GM12878 (cell line): ENCODE data around the gene TIMM29. TPM values are rescaled to one million over a fixed set of nuclear protein-coding genes. Genes with fewer than 3 reads are reported as not detected.
A peak's percentile ranks its signal among the peaks of the same experiment; 100 is the strongest.

Experiments
- ATAC-seq: fragments of 200-7000 bp; cut with Tn5 transposase; 3 replicates; pipeline ENCODE4 v1.9.1; 2020; ENCODE audit warnings: mild to moderate bottlenecking, moderate library complexity
- BruUV-seq: library from RNA; stranded (reverse); fragments of 400-500 nt; replicated peaks from 2 replicates; lab custom pipeline; 2021; lab: Mats Ljungman, UMichigan
- CTCF ChIA-PET: fragments of 300-600 bp; sonication (Branson Sonifier 250); formaldehyde crosslinking; extraction: SDS; loops from one replicate; lab custom pipeline; 2021; ENCODE audit warnings: inconsistent platforms; lab: Yijun Ruan, JAX
- POLR2A ChIA-PET: fragments of 350-600 bp; formaldehyde crosslinking; extraction: SDS; loops from one replicate; lab custom pipeline; 2021; ENCODE audit warnings: inconsistent platforms; lab: Charles Lee
- RAD21 ChIA-PET: fragments of 300-600 bp; sonication (Branson Sonifier 250); formaldehyde crosslinking; loops from one replicate; lab custom pipeline; 2023; ENCODE audit warnings: antibody characterized with exemption; ENCODE audit not compliant: unreplicated experiment; lab: Charles Lee
- SMC1A ChIA-PET: fragments of 300-600 bp; sonication (Branson Sonifier 250); formaldehyde crosslinking; loops from one replicate; lab custom pipeline; 2023; ENCODE audit not compliant: unreplicated experiment, uncharacterized antibody; lab: Charles Lee
- DNase-seq: peaks from one replicate; pipeline ENCODE4 v3.0.0-alpha.2; 2011; ENCODE audit warnings: low read depth, low spot score
- FAIRE-seq: peaks from 3 replicates; lab custom pipeline; 2011; peaks lifted over from hg19 to GRCh38; lab: Jason Lieb, UNC
- H2AFZ ChIP-seq: 2 replicates; pipeline ENCODE4 v1.6.0; 2011; ENCODE audit warnings: low read depth, low read length, control low read depth; ENCODE audit not compliant: control insufficient read depth
- H3K27ac ChIP-seq: 2 replicates; pipeline ENCODE4 v1.5.1; 2011; ENCODE audit warnings: control low read depth; ENCODE audit not compliant: control insufficient read depth, insufficient read depth
- H3K27me3 ChIP-seq, 2 experiments: replicated peaks in 1 of 2; 2 replicates each; pipeline versions ENCODE4 v1.6.0 to v1.6.1; 2011; ENCODE audit warnings: low read length in 1 of 2; ENCODE audit not compliant: control insufficient read depth in 2 of 2, insufficient read depth in 2 of 2
- H3K36me3 ChIP-seq, 2 experiments: 2 replicates each; pipeline ENCODE4 v1.5.1; 2011; ENCODE audit warnings: low read length in 1 of 2; ENCODE audit not compliant: control insufficient read depth in 2 of 2, insufficient read depth in 2 of 2
- H3K4me1 ChIP-seq: 2 replicates; pipeline ENCODE4 v1.6.1; 2011; ENCODE audit warnings: mild to moderate bottlenecking, low read length, moderate library complexity, mixed read lengths; ENCODE audit not compliant: control insufficient read depth, insufficient read depth
- H3K4me2 ChIP-seq: 2 replicates; pipeline ENCODE4 v1.6.0; 2011; ENCODE audit warnings: control low read depth; ENCODE audit not compliant: control insufficient read depth, insufficient read depth
- H3K4me3 ChIP-seq: fragments of 200-600 bp; sonication (generic); 2 replicates; pipeline ENCODE4 v1.5.1; 2016
- H3K79me2 ChIP-seq: 2 replicates; pipeline ENCODE4 v1.6.0; 2011; ENCODE audit warnings: low read length; ENCODE audit not compliant: control insufficient read depth, insufficient read depth
- H3K9ac ChIP-seq: 2 replicates; pipeline ENCODE4 v1.8.0; 2011; ENCODE audit warnings: low read length, control low read depth, mixed read lengths; ENCODE audit not compliant: control insufficient read depth, insufficient read depth
- H3K9me3 ChIP-seq: replicated peaks from 3 replicates; pipeline ENCODE4 v1.5.1; 2011; ENCODE audit warnings: mild to moderate bottlenecking, low read length; ENCODE audit not compliant: control insufficient read depth, insufficient read depth
- H4K20me1 ChIP-seq: 2 replicates; pipeline ENCODE4 v1.6.0; 2011; ENCODE audit not compliant: control insufficient read depth, insufficient read depth
- ATF7 ChIP-seq: fragments of 450-650 bp; IDR thresholded peaks from 2 replicates; pipeline ENCODE4 v1.6.1; 2016; ENCODE audit warnings: low read depth, mild to moderate bottlenecking
- CBX5 ChIP-seq: sonication (generic); IDR thresholded peaks from 2 replicates; pipeline ENCODE4 v1.6.1; 2016; ENCODE audit warnings: low read depth, moderate library complexity, mild to moderate bottlenecking, inconsistent platforms
- IKZF1 ChIP-seq: fragments of 450-650 bp; conservative IDR thresholded peaks from 2 replicates; pipeline ENCODE4 v1.6.1; 2017; ENCODE audit warnings: antibody characterized with exemption, mild to moderate bottlenecking
- IRF4 ChIP-seq: IDR thresholded peaks from 2 replicates; pipeline ENCODE4 v1.6.1; 2011; ENCODE audit warnings: low read depth, low read length
- MXI1 ChIP-seq: fragments of 150-350 bp; IDR thresholded peaks from 2 replicates; pipeline ENCODE4 v1.6.1; 2011; ENCODE audit warnings: low read depth, mild to moderate bottlenecking, inconsistent platforms, low read length, improper control_type of control experiment
- MYB ChIP-seq: fragments of 150-350 bp; IDR thresholded peaks from 2 replicates; pipeline ENCODE4 v1.6.1; 2014; ENCODE audit warnings: mild to moderate bottlenecking, low read depth, low read length, borderline replicate concordance
- NRF1 ChIP-seq: conservative IDR thresholded peaks from 2 replicates; pipeline ENCODE4 v1.6.1; 2011; ENCODE audit warnings: mild to moderate bottlenecking, low read depth, low read length, improper control_type of control experiment
- WGBS: methylation state at CpG from one replicate; pipeline ENCODE4 v1.1.6; 2016; ENCODE audit warnings: low lambda C conversion rate; ENCODE audit not compliant: insufficient replicate concordance, insufficient coverage; ENCODE audit errors: missing lambda C conversion rate; 5-methylcytosine and 5-hydroxymethylcytosine counted together
- in situ Hi-C: fragments of 300-500 bp; cut with MboI; formaldehyde crosslinking; loops from 9 replicates; pipeline ENCODE4 v1.14.3; 2018; ENCODE audit warnings: mixed read lengths
- intact Hi-C: fragments of 100-400 bp; cut with micrococcal nuclease; formaldehyde crosslinking; loops from one replicate; pipeline ENCODE4 v1.14.2; 2022; ENCODE audit not compliant: unreplicated experiment
- polyA plus RNA-seq, 11 experiments: library from polyadenylated mRNA; depleted of rRNA in 4 of 11; unstranded in 6 of 11; stranded (reverse) in 5 of 11; fragments of >200 nt; fragmentation: Nextera tagmentation in 4 of 11; fragmentation: Illumina TruSeq in 1 of 11; extraction: Ambion mirVana in 4 of 11; extraction: Trizol in 1 of 11; gene quantifications; 1 replicate in 1 of 11; 2 replicates in 10 of 11; pipeline versions ENCODE4 v1.2.1 to v1.2.3, GENCODE V29; 2011 to 2016; ENCODE audit warnings: inconsistent platforms in 2 of 11, missing spikeins in 2 of 11, low read depth in 1 of 11
- total RNA-seq, 4 experiments: library from RNA; depleted of rRNA in 3 of 4; stranded (reverse); fragments of >200 nt in 3 of 4; fragmentation: Illumina TruSeq in 1 of 4; extraction: Trizol in 1 of 4; gene quantifications; 2 replicates each; pipeline versions ENCODE4 v1.2.1 to v1.2.3, GENCODE V29; 2013 to 2021

TIMM29 gene
- total and polyA plus RNA-seq, 10 of the 15 experiments (the other 5 are each of a cell fraction or from before 2014, with no cell fraction given): 2.4 to 27.9 (median 13.5) TPM

DNA sequence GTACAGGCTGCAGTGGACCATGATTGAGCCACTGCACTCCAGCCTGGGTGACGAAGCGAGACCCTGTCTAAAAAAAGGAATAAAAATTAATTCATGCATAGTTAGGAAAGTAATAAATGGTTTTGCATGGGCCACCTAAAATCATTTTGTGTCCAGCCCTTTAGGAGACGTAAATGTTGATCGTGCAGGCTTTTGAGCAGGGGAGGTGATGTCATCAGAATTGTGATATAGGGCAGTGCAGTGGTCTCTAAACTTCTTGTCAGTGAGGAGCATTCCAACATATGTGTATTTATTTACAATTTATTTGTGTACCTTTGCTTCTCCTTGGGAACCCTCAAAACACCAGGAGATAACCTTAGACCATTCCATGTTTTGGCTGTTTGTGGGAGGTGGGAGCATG is 35.3 kb downstream of the TIMM29 start:
- 38% methylated on average over 4 of the region's 4 CpGs for WGBS
- intact Hi-C loops: loop anchor here (5.0 kb wide), 1 partner anchor 247 kb away; the partner anchor contains the start of gene DNM2
- TF ChIP-seq IRF4 (no peak), IKZF1 (no peak), CBX5 (no peak), ATF7 (peak; percentile 70; the same call in 1 of the 2 replicates), NRF1 (no peak), MYB (no peak), MXI1 (no peak)
- Histone ChIP-seq H3K27me3 (no peaks in the 10 kb centered on the region), H3K4me3 (peak overlapping the region; percentile 85), H4K20me1 (peaks cover 4% of the 10 kb centered on the region; the same call in 1 of the 2 replicates), H3K4me2 (peak overlapping the region; percentile 85), H3K9me3 (no peaks in the 10 kb centered on the region), H2AFZ (no peak overlapping the region), H3K79me2 (peaks cover 84% of the 10 kb centered on the region), H3K9ac (no peak overlapping the region), H3K36me3 (no peaks in the 10 kb centered on the region), H3K27ac (peak overlapping the region; percentile 22), H3K4me1 (peaks cover 33% of the 10 kb centered on the region)
- ChIA-PET CTCF (interaction anchor here (1.0 to 1.9 kb wide), 4 partner anchors 17 to 76 kb away, joined by 3 to 16 read pairs (median 4); no protein-coding TSS in a partner anchor), RAD21 (interaction anchor here (0.8 to 1.9 kb wide), 10 partner anchors 10 to 125 kb away, joined by 3 to 11 read pairs (median 6); partner anchors contain the start of gene LDLR), SMC1A (interaction anchor here (0.8 to 4.8 kb wide), 6 partner anchors 10 to 131 kb away, joined by 3 to 18 read pairs (median 4); partner anchors contain the start of gene LDLR), POLR2A (interaction anchor here (0.6 to 1.5 kb wide), 11 partner anchors 10 to 591 kb away, joined by 3 to 11 read pairs (median 4); partner anchors contain the start of gene LDLR)
- no peak for FAIRE-seq
- in situ Hi-C loops: no loop called here
- DNase-seq: no peak
- no TSS peak for BruUV-seq
- no peak for ATAC-seq
